ENCODE data around the gene AKIRIN1. TPM values are rescaled to one million over a fixed set of nuclear protein-coding genes. Genes with fewer than 3 reads are reported as not detected.
A peak's percentile ranks its signal among the peaks of the same experiment; 100 is the strongest.

AKIRIN1 gene
- total and polyA plus RNA-seq, 8 donors: 43.4 to 79.5 (median 67.2) TPM

- intact Hi-C loops (cut with DNase I): no loop called here
- peak overlapping the region in 1 of 2 donors; percentile 92 for H3K4me3 ChIP-seq
- no peak for TF ChIP-seq CTCF (IDR thresholded peaks at IDR 0.05)
These were observed 1.1 kb upstream of the AKIRIN1 start for GRCh38 chr1:38989979-38990378.

GRCh38 chr1:38990386-38990737 is 714 bp upstream of the AKIRIN1 start:
- peak in 1 of 4 donors; percentile 31 for DNase-seq
- Histone ChIP-seq H3K4me1 (peaks cover 13 to 42% of the 10 kb centered on the region in 2 donors), H3K27ac (peak overlapping the region; percentile 80 to 88), H3K4me3 (peak overlapping the region; percentile 92), H3K36me3 (peaks cover 0 to 20% of the 10 kb centered on the region in 2 donors), H3K27me3 (no peaks in the 10 kb centered on the region), H3K9me3 (no peaks in the 10 kb centered on the region)
- no peak for TF ChIP-seq CTCF (IDR thresholded peaks at IDR 0.05)
- peak; percentile 10 for ATAC-seq
- intact Hi-C loops (cut with DNase I): no loop called here

More at GRCh38 chr1:38989979-38990378, 1.1 kb upstream of the AKIRIN1 start:
- DNase-seq: no peak
- ATAC-seq: no peak
- H3K27ac ChIP-seq: peak overlapping the region; percentile 80 to 88
- peaks cover 0 to 16% of the 10 kb centered on the region in 2 donors for H3K36me3 ChIP-seq
- no peaks in the 10 kb centered on the region for H3K9me3 ChIP-seq
- H3K27me3 ChIP-seq: no peaks in the 10 kb centered on the region
- peaks cover 13 to 42% of the 10 kb centered on the region in 2 donors for H3K4me1 ChIP-seq

GRCh38 chr1:38991638-38992411 is 749 bp downstream of the AKIRIN1 start:
- Histone ChIP-seq H3K4me1 (peaks cover 8 to 46% of the 10 kb centered on the region in 2 donors), H3K36me3 (peaks cover 0 to 34% of the 10 kb centered on the region in 2 donors), H3K27ac (peak overlapping the region; percentile 80 to 88), H3K9me3 (no peaks in the 10 kb centered on the region), H3K4me3 (peak overlapping the region; percentile 92), H3K27me3 (no peaks in the 10 kb centered on the region)
- intact Hi-C loops (cut with DNase I): no loop called here
- peak in 3 of 4 donors; percentile 28 to 54 (median 38) for DNase-seq
- TF ChIP-seq CTCF (IDR thresholded peaks at IDR 0.05): no peak
- ATAC-seq: peak; percentile 33

- Histone ChIP-seq H3K4me1 (peaks cover 8 to 53% of the 10 kb centered on the region in 2 donors), H3K4me3 (peak overlapping the region; percentile 92), H3K9me3 (no peaks in the 10 kb centered on the region), H3K36me3 (peaks cover 0 to 34% of the 10 kb centered on the region in 2 donors), H3K27me3 (no peaks in the 10 kb centered on the region), H3K27ac (peak overlapping the region in 1 of 2 donors; percentile 88)
- DNase-seq: no peak
- TF ChIP-seq CTCF (IDR thresholded peaks at IDR 0.05): no peak
- intact Hi-C loops (cut with DNase I): no loop called here
- no peak for ATAC-seq
These were observed 1.5 kb downstream of the AKIRIN1 start for GRCh38 chr1:38992412-38993111.

GRCh38 chr1:38994196-38994595 is 3.1 kb downstream of the AKIRIN1 start:
- ATAC-seq: no peak
- no peak for TF ChIP-seq CTCF (IDR thresholded peaks at IDR 0.05)
- Histone ChIP-seq H3K27ac (no peak overlapping the region), H3K4me1 (peaks cover 8 to 58% of the 10 kb centered on the region in 2 donors), H3K27me3 (no peaks in the 10 kb centered on the region), H3K36me3 (peaks cover 0 to 47% of the 10 kb centered on the region in 2 donors), H3K4me3 (no peak overlapping the region), H3K9me3 (no peaks in the 10 kb centered on the region)
- intact Hi-C loops (cut with DNase I): no loop called here
- DNase-seq: no peak
